B cell (primary cell): Measurements from ENCODE around the gene ZBTB2. TPM values are rescaled to one million over a fixed set of nuclear protein-coding genes. Genes with fewer than 3 reads are reported as not detected.

Experiments used
- ATAC-seq: fragments of 200-7000 bp; cut with Tn5 transposase; one replicate; pipeline ENCODE4 v1.10.0; 2021; ENCODE audit warnings: low read depth, mild to moderate bottlenecking, moderate number of reproducible peaks, moderate library complexity
- CTCF ChIA-PET: fragments of 350-600 bp; sonication (Branson Sonifier 250); formaldehyde crosslinking; loops from one replicate; lab custom pipeline; 2021; ENCODE audit warnings: antibody characterized with exemption, inconsistent platforms; lab: Charles Lee
- POLR2A ChIA-PET: fragments of 350-600 bp; sonication (Branson Sonifier 250); formaldehyde crosslinking; loops from one replicate; lab custom pipeline; 2021; ENCODE audit warnings: antibody characterized with exemption; lab: Charles Lee
- DNase-seq: peaks from one replicate; pipeline ENCODE4 v3.0.0; 2013
- H2AFZ ChIP-seq: 2 replicates; pipeline ENCODE4 v1.6.1; 2012; ENCODE audit warnings: mild to moderate bottlenecking, low read depth, low read length; ENCODE audit not compliant: insufficient read depth, poor library complexity, severe bottlenecking
- H3K27ac ChIP-seq, 2 donors: 1 replicate in 1 of 2; 2 replicates in 1 of 2; pipeline ENCODE4 v1.5.1; 2012 to 2013; ENCODE audit warnings: low read length in 2 of 2, mild to moderate bottlenecking in 2 of 2, moderate library complexity in 1 of 2
- H3K27me3 ChIP-seq, 4 experiments: fragments of 200-600 bp in 1 of 4; sonication (generic) in 1 of 4; replicated peaks in 1 of 4; 1 replicate in 2 of 4; 2 replicates in 2 of 4; pipeline versions ENCODE4 v1.6.1 to v1.7.0; 2013 to 2016; ENCODE audit warnings: low read length in 3 of 4, mild to moderate bottlenecking in 2 of 4, mixed read lengths in 1 of 4, moderate library complexity in 1 of 4; ENCODE audit not compliant: insufficient read depth in 4 of 4, control insufficient read depth in 3 of 4; ENCODE audit errors: control extremely low read depth in 1 of 4
- H3K36me3 ChIP-seq, 2 experiments: replicated peaks in 1 of 2; 1 replicate in 1 of 2; 2 replicates in 1 of 2; pipeline versions ENCODE4 v1.6.1 to v1.7.1; 2013; ENCODE audit warnings: low read length in 1 of 2; ENCODE audit not compliant: insufficient read depth in 2 of 2, control insufficient read depth in 1 of 2; ENCODE audit errors: control extremely low read depth in 1 of 2, extremely low read depth in 1 of 2
- H3K4me1 ChIP-seq, 2 donors: fragments of 200-600 bp in 1 of 2; sonication (generic) in 1 of 2; 1 replicate in 1 of 2; 2 replicates in 1 of 2; pipeline versions ENCODE4 v1.5.1 to v1.6.1; 2013 to 2017; ENCODE audit warnings: low read length in 2 of 2; ENCODE audit not compliant: control insufficient read depth in 2 of 2, insufficient read depth in 2 of 2
- H3K4me2 ChIP-seq: replicated peaks from 2 replicates; pipeline ENCODE3; 2012; ENCODE audit warnings: mild to moderate bottlenecking, low read depth, low read length; ENCODE audit not compliant: poor library complexity, severe bottlenecking
- H3K4me3 ChIP-seq, 5 experiments: fragments of 200-600 bp in 1 of 5; sonication (generic) in 1 of 5; 1 replicate in 3 of 5; 2 replicates in 2 of 5; pipeline versions ENCODE4 v1.5.1 to v1.7.0; 2011 to 2016; ENCODE audit warnings: low read length in 4 of 5, mild to moderate bottlenecking in 4 of 5, low read depth in 2 of 5, control low read depth in 1 of 5, moderate library complexity in 1 of 5; ENCODE audit not compliant: insufficient read depth in 1 of 5; ENCODE audit errors: control extremely low read depth in 1 of 5, extremely low read depth in 1 of 5
- H3K79me2 ChIP-seq: fragments of 200-600 bp; sonication (generic); one replicate; pipeline ENCODE4 v1.6.0; 2016; ENCODE audit warnings: low read length; ENCODE audit not compliant: control insufficient read depth, insufficient read depth
- H3K9ac ChIP-seq: fragments of 200-600 bp; sonication (generic); 2 replicates; pipeline ENCODE4 v1.6.1; 2017; ENCODE audit warnings: mild to moderate bottlenecking, low read length, moderate library complexity
- H3K9me3 ChIP-seq, 3 donors: one replicate each; pipeline versions ENCODE4 v1.6.1 to v1.7.1; 2013; ENCODE audit warnings: low read length in 2 of 3; ENCODE audit not compliant: control insufficient read depth in 2 of 3, insufficient read depth in 1 of 3; ENCODE audit errors: control extremely low read depth in 1 of 3
- H4K20me1 ChIP-seq: 2 replicates; pipeline ENCODE4 v1.6.0; 2012; ENCODE audit warnings: mild to moderate bottlenecking, low read length; ENCODE audit not compliant: insufficient read depth, control insufficient read depth, poor library complexity, severe bottlenecking
- H3K27ac Mint-ChIP-seq: one replicate; pipeline ENCODE4 v1.8.0; 2021; ENCODE audit warnings: mixed read lengths
- H3K27me3 Mint-ChIP-seq: one replicate; pipeline ENCODE4 v1.8.0; 2021; ENCODE audit warnings: mixed read lengths
- H3K4me1 Mint-ChIP-seq: one replicate; pipeline ENCODE4 v1.8.0; 2021; ENCODE audit warnings: mixed read lengths
- H3K4me3 Mint-ChIP-seq: one replicate; pipeline ENCODE4 v1.8.0; 2021; ENCODE audit warnings: mixed read lengths
- H3K9me3 Mint-ChIP-seq: one replicate; pipeline ENCODE4 v1.8.0; 2022; ENCODE audit warnings: mixed read lengths; ENCODE audit not compliant: insufficient read depth
- CTCF ChIP-seq: fragments of 200-600 bp; IDR thresholded peaks from one replicate; pipeline ENCODE4 v1.8.0; 2022; ENCODE audit warnings: antibody characterized with exemption, mild to moderate bottlenecking
- EZH2 ChIP-seq: IDR thresholded peaks from 2 replicates; pipeline ENCODE4 v1.6.1; 2012; ENCODE audit warnings: borderline replicate concordance, low read depth, mild to moderate bottlenecking, moderate library complexity, low read length; ENCODE audit not compliant: insufficient read depth, poor library complexity, severe bottlenecking
- WGBS: methylation state at CpG from one replicate; pipeline ENCODE4 v1.1.5; 2013; ENCODE audit warnings: missing lambda C conversion rate; ENCODE audit not compliant: insufficient coverage; 5-methylcytosine and 5-hydroxymethylcytosine counted together
- intact Hi-C: fragments of 100-400 bp; cut with micrococcal nuclease; formaldehyde crosslinking; loops from one replicate; pipeline ENCODE4 v1.10.0; 2022
- polyA plus RNA-seq: library from polyadenylated mRNA; depleted of rRNA; stranded (reverse); fragments of >200 nt; gene quantifications from 2 replicates; pipeline ENCODE4 v1.2.3, GENCODE V29; 2012
- total RNA-seq, 2 donors: library from RNA; stranded (reverse); fragments of 120-200 nt in 1 of 2; gene quantifications; 1 replicate in 1 of 2; 2 replicates in 1 of 2; pipeline versions ENCODE4 v1.2.3 to v1.2.4, GENCODE V29; 2013 to 2022

Gene ZBTB2
- total and polyA plus RNA-seq, 2 donors (not counting 1 experiment from before 2014, with no cell fraction given) = 15.9 to 17.6 TPM

- CTCF ChIA-PET = interaction anchor here (1.5 to 1.7 kb wide), 2 partner anchors 16 to 30 kb away, joined by 4 to 6 read pairs; partner anchors contain the start of gene RMND1
Measured at GRCh38 chr6:151436300-151436699, 44.9 kb upstream of the ZBTB2 start.

GRCh38 chr6:151434369-151434768 is 43.0 kb upstream of the ZBTB2 start:
- TF ChIP-seq EZH2 (no peak), CTCF (no peak)
- H3K4me2 ChIP-seq = no peak overlapping the region
- DNase-seq (no peak), ATAC-seq (no peak)
- H3K4me3 ChIP-seq = no peak overlapping the region
- Mint-ChIP-seq H3K27ac (peak overlapping the region; percentile 37), H3K4me1 (peaks cover 11% of the 10 kb centered on the region), H3K9me3 (no peaks in the 10 kb centered on the region), H3K27me3 (no peaks in the 10 kb centered on the region), H3K4me3 (no peak overlapping the region)
- no peak overlapping the region for H3K27ac ChIP-seq
- ChIA-PET CTCF (no interaction called here), POLR2A (no interaction called here)
- no peaks in the 10 kb centered on the region for H3K9me3 ChIP-seq
- no peak overlapping the region for H3K9ac ChIP-seq
- intact Hi-C loops = no loop called here
- no peaks in the 10 kb centered on the region for H3K27me3 ChIP-seq
- peaks cover 17 to 39% of the 10 kb centered on the region in 2 experiments for H3K36me3 ChIP-seq
- WGBS = 31% methylated on average over 1 of the region's 2 CpGs
- no peak overlapping the region for H2AFZ ChIP-seq
- no peaks in the 10 kb centered on the region for H3K79me2 ChIP-seq
- H3K4me1 ChIP-seq = no peaks in the 10 kb centered on the region
- no peaks in the 10 kb centered on the region for H4K20me1 ChIP-seq

More at GRCh38 chr6:151436300-151436699, 44.9 kb upstream of the ZBTB2 start:
- no peak for ATAC-seq
- no peak overlapping the region for H3K4me3 Mint-ChIP-seq
- intact Hi-C loops = no loop called here
- Histone ChIP-seq H3K79me2 (peaks cover 16% of the 10 kb centered on the region), H2AFZ (no peak overlapping the region), H3K9ac (no peak overlapping the region), H4K20me1 (no peaks in the 10 kb centered on the region), H3K4me3 (no peak overlapping the region), H3K36me3 (peaks cover 8 to 22% of the 10 kb centered on the region in 2 experiments), H3K4me2 (no peak overlapping the region), H3K27me3 (no peaks in the 10 kb centered on the region), H3K27ac (no peak overlapping the region), H3K4me1 (peaks cover 4 to 6% of the 10 kb centered on the region in 2 donors), H3K9me3 (no peaks in the 10 kb centered on the region)
- TF ChIP-seq EZH2 (no peak), CTCF (no peak)
- 100% methylated on average over 2 of the region's 3 CpGs for WGBS
- H3K4me1 Mint-ChIP-seq = peaks cover 18% of the 10 kb centered on the region
- H3K9me3 Mint-ChIP-seq = no peaks in the 10 kb centered on the region
- H3K27ac Mint-ChIP-seq = no peak overlapping the region
- H3K27me3 Mint-ChIP-seq = no peaks in the 10 kb centered on the region
- DNase-seq = no peak
- POLR2A ChIA-PET = no interaction called here
